Endothelial cell of hepatic sinusoid (primary cell): Measurements from ENCODE around the gene NINL.

ENCODE experiments used
- in situ Hi-C: cut with HindIII; loops from 2 replicates; pipeline ENCODE4 v1.10.0; 2017; ENCODE audit warnings: low sequenced_read_pairs

Gene NINL

DNA sequence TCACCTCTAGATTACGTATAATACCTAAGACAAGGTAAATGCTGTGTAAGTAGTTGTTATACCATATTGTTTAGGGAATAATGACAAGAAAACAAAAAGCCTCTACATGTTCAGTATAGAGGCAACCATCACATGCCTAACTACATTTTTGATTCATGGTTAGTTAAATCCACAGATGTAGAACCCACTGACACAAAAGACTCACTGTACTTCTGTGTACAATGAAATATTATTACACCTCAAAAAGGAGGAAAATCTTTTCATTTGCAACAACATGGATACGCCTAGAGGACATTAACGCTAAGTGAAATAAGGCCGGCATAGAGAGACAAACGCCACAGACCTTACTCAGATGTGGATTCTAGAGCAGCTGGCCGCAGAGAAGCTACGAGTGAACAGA is 50.5 kb downstream of the NINL start:
- in situ Hi-C loops, result no loop called here

- in situ Hi-C loops, result no loop called here
Observed at GRCh38 chr20:25533920-25534700, 51.2 kb downstream of the NINL start.

DNA sequence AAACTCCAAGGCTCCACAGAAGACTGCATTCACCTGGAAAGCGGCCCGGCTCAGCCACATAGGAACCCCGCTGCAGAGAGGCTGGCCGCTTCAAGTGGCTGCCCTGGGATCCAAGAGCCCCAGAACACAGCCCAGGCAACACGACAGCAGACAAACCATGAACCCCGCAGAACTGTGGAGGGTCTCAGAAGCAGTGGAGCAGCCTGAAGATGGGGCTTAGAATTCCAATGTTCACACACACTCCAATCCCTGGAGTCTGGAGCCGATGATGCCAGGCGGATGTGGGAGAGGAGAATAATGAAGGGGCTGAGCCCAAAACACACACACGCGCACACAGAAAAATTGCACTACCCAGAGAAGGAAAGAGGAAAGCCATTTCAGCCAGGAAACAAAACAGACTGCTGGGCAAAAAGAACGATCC is 52.4 kb downstream of the NINL start:
- in situ Hi-C loops, result no loop called here

DNA sequence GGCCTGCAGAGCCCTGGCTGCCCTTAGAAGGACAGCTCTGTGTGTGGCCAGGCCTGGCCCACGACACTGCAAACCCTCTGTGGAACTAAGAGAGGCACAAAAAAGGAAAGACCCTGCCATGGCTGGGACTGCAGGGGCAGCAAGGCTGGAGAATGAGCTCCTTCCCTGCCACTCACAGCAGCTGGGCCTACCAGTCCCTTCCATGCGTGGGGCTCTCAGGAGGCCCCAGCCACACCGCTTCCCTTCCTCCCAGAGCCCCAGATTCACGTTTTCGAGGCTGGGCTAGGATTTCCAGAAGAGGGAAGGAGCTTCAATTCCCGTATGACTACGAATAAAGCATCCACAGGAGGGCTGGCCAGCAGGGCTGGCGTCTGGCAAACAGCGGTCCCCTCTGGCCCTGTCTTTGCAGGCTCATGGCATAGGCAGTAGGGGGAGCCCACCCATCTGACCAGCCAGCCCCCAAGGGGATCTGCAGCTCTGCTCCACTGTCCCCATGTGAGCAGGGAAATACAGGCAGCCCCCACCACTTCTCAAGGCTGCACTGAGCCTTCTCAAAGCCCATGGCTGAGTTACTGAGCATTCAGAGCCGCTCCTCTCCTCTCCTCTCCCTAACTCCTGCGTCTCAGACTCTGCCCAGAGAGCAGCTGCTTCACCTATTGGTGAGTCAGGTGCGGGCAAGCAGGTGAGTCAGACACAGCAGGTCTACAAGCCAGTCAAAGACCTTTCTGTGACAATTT is 53.1 kb downstream of the NINL start:
- in situ Hi-C loops, result no loop called here

GRCh38 chr20:25529295-25529951 is 55.9 kb downstream of the NINL start:
- in situ Hi-C loops, result no loop called here

- in situ Hi-C loops, result no loop called here
Observed at GRCh38 chr20:25527949-25528348, 57.4 kb downstream of the NINL start.

DNA sequence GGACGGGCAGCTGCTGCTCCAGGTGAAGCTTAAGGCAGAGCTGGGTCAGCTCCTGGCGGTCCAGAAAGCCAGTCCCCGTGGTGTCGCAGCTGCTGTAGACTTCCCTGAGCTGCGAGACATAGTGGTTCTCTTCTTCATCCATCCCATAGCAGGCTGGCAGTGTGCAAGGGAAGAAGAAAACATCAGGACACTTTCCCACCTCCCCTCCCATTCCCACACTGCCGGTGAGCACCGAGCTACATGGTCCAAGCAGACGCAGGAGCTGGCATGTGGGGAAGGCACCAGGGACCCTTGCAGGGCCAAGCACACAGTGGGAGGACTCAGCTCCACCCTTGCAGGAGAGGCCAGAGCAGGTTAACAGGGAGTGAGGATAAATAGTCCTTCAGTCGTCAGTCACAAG is 58.9 kb downstream of the NINL start:
- in situ Hi-C loops, result no loop called here

- in situ Hi-C loops, result no loop called here
Observed at GRCh38 chr20:25525867-25526266, 59.5 kb downstream of the NINL start.

DNA sequence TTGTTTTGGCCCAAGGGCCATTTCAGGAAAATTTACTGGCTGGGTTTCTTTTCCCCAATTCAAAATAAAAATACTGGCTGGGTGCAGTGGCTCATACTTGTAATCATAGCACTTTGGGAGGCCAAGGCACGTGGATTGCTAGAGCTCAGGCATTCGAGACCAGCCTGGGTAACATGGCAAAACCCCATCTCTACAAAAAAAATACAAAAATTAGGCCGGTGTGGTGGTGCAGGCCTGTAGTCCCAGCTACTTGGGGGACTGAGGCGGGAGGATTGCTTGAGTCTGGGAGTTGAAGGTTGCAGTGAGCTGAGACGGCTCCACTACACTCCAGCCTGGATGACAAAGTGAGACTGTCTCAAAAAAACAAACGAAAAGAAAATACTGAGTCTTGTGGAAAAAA is 60.0 kb downstream of the NINL start:
- in situ Hi-C loops, result no loop called here

DNA sequence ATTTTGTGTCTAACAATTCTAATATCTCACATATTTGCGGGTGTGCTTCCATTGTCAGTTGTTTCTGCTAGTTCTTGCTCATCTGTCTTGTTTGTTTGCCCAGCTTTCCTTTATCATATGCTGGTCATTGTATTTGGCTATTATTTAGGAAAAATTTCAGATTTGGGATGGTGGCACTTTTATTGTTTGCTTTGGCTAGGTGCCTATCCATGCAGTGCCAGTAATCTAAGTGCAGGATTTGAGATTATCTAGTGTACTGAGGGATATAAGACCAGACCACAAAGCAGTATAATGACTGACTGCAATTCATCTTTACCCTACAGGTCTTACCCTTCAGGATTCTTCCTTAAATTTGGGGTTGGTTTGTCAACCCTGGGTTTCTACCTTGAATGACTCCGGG is 63.9 kb downstream of the NINL start:
- in situ Hi-C loops, result no loop called here

DNA sequence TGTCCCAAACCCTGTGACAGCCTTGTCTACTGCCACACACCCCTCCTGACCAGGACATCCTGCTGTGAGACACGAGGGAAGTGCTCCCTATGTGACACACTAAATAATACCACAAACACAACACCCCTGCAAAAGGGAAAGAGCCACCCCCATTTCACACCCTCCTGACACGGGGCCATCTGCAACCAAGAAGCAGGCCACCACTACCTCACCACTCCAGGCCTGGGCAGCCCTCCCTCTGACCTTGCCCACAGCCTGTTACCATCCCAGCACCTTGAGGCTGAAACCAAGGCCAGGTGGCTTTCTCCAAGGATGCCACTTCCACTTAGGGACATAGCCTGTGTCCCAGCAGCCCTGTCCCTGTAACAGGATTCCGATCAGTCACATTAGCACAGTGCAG is 68.2 kb downstream of the NINL start:
- in situ Hi-C loops, result no loop called here

DNA sequence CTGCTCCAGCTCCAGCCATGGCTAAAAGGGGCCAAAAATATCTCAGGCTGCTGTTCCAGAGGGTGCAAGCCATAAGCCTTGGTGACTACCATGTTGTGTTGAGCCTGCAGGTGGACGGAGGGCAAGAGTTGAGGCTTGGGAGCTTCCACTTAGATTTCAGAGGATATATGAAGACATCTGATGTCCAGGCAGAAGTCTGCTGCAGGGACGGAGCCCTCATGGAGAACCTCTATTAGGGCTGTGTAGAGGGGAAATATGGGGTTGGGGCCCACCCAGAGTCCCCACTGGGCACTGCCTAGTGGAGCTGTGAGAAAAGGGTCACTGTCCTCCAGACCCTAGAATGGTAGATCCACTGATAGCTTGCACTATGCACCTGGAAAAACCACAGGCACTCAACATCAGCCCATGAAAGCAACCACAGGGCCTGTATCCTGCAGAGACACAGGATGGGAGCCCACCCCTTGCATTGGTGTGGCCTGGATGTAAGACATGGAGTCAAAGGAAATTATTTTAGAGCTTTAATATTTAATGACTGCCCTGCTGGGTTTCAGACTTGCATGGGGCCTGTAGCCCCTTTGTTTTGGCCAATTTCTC is 70.5 kb downstream of the NINL start:
- in situ Hi-C loops, result no loop called here

GRCh38 chr20:25514195-25514594 is 71.1 kb downstream of the NINL start:
- in situ Hi-C loops, result no loop called here

GRCh38 chr20:25512709-25513108 is 72.6 kb downstream of the NINL start:
- in situ Hi-C loops, result no loop called here

GRCh38 chr20:25511183-25511582 is 74.1 kb downstream of the NINL start:
- in situ Hi-C loops, result no loop called here

- in situ Hi-C loops, result no loop called here
Observed at GRCh38 chr20:25510721-25511120, 74.6 kb downstream of the NINL start.

- in situ Hi-C loops, result no loop called here
Observed at GRCh38 chr20:25510202-25510601, 75.1 kb downstream of the NINL start.

- in situ Hi-C loops, result no loop called here
Observed at GRCh38 chr20:25509084-25509483, 76.2 kb downstream of the NINL start.

DNA sequence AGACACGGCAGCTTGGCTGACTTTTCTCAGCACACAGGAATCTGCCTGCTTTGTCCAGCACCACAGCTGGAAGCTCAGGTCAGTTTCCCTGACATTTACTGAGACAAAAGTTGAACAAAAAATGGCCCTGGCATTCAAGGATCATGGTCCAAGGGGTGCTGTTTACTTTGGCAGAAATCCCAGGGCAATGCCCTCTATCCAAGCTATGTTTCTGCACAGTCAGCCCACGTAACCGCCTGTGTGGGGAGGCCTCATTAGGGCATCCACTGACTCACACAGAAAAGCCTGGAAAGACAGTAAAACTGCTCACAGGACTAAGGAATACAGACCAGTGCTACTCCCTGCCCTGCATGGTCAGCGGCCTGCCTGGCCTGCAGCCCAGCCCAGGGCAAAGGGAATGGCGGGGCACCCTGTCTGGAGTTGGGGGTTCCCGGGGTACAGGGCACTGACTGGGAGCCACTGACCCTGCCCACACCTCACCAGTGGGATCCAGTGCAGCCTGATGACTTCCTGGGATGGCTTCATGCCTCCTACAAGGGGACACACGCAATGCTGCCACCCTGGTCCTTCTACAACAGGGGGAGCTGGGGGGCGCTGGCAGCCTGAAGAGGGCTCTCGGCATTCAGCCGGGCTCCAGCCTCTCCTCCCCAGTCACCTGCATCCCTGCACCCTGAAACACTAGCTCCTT is 77.1 kb downstream of the NINL start:
- in situ Hi-C loops, result no loop called here

DNA sequence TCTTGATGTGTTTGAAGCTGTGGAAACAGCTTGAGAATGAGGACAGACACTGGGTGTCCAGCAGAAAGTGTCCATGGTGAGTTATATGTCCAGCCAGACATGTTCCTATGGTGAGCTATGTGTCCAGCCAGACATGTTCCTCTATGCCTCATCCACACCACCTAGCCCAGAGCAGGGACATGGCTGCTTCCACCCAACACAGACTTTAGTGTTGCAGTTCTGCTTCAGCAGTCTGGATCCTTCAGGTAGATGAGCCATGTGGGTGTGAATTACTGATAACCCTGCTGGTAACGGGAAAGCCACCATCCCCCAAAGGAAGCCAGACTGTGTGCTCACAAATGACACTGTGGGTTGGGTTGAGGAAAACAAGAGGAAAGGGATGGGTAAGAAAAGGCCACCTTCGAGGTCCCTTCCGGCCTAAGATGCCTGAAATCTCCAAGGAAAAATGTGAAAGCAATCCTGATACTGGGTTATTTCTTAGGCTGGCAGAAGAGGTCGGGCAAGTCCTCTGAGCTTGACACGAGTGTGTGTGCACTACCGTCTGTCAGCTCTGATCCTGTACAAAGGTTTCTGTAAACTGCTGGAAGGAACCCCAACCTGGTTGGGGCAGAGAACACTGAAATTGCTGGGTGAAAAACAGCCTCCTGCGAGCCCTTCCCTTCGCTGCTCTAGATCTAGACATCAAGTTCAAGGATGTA is 77.8 kb downstream of the NINL start:
- in situ Hi-C loops, result no loop called here
